SU-DHL-6 (cell line): ENCODE measurements around the gene PCK1.

ENCODE experiments used
- H2AFZ ChIP-seq: fragments of 200-600 bp; sonication (generic); 2 replicates; pipeline ENCODE4 v1.6.1; 2014; ENCODE audit warnings: low read depth, mild to moderate bottlenecking, moderate library complexity, mixed read lengths, antibody characterized with exemption, low read length; ENCODE audit not compliant: severe bottlenecking
- H3F3A ChIP-seq: fragments of 200-600 bp; shearing (Covaris generic); 2 replicates; pipeline ENCODE4 v1.6.0; 2016; ENCODE audit warnings: antibody characterized with exemption, mild to moderate bottlenecking; ENCODE audit not compliant: insufficient read depth
- H3K27ac ChIP-seq: fragments of 200-600 bp; sonication (generic); 2 replicates; pipeline ENCODE4 v1.5.1; 2016; ENCODE audit warnings: low read depth, mild to moderate bottlenecking, low read length, moderate library complexity, mixed read lengths
- H3K27me3 ChIP-seq: fragments of 200-600 bp; sonication (generic), shearing (Covaris generic); 2 replicates; pipeline ENCODE4 v1.6.0; 2014; ENCODE audit warnings: mild to moderate bottlenecking, low read length
- H3K36me3 ChIP-seq: fragments of 200-600 bp; sonication (generic); 2 replicates; pipeline ENCODE4 v1.6.1; 2014; ENCODE audit warnings: mild to moderate bottlenecking, low read length, mixed read lengths
- H3K4me2 ChIP-seq: fragments of 300-600, 200-600 bp; shearing (Covaris generic), sonication (generic); 2 replicates; pipeline ENCODE4 v1.6.0; 2014; ENCODE audit warnings: low read length, low read depth, mild to moderate bottlenecking; ENCODE audit not compliant: poor library complexity, severe bottlenecking
- H3K4me3 ChIP-seq: fragments of 200-600 bp; sonication (generic); 2 replicates; pipeline ENCODE4 v1.5.1; 2014; ENCODE audit warnings: antibody characterized with exemption, low read length, mild to moderate bottlenecking, mixed read lengths; ENCODE audit not compliant: insufficient read depth, poor library complexity, severe bottlenecking
- H3K79me2 ChIP-seq: fragments of 200-600 bp; sonication (generic); 2 replicates; pipeline ENCODE4 v1.6.1; 2014; ENCODE audit warnings: mild to moderate bottlenecking, low read length, moderate library complexity; ENCODE audit not compliant: insufficient read depth
- H3K9ac ChIP-seq: fragments of 200-600 bp; sonication (generic); 2 replicates; pipeline ENCODE4 v1.7.0; 2014; ENCODE audit warnings: mild to moderate bottlenecking, low read length
- H3K9me2 ChIP-seq: fragments of 200-600 bp; sonication (generic); replicated peaks from 2 replicates; pipeline ENCODE4 v1.6.1; 2014; ENCODE audit warnings: low read length; ENCODE audit not compliant: insufficient read depth
- H3K9me3 ChIP-seq: fragments of 200-600 bp; sonication (generic); 2 replicates; pipeline ENCODE4 v1.6.1; 2014; ENCODE audit warnings: low read length, mixed read lengths; ENCODE audit not compliant: insufficient read depth
- H4K20me1 ChIP-seq: fragments of 200-600 bp; sonication (generic); 2 replicates; pipeline ENCODE4 v1.6.1; 2014; ENCODE audit warnings: low read depth, mild to moderate bottlenecking, antibody characterized with exemption, low read length, moderate library complexity, mixed read lengths
- CTCF ChIP-seq: fragments of 200-600 bp; sonication (generic); IDR thresholded peaks from one replicate; pipeline ENCODE4 v1.5.1; 2017; ENCODE audit warnings: antibody characterized with exemption, mild to moderate bottlenecking, low read length, moderate library complexity; ENCODE audit not compliant: insufficient read depth, poor library complexity, severe bottlenecking
- EZH2phosphoT487 ChIP-seq: fragments of 200-600 bp; sonication (generic), shearing (Covaris generic); conservative IDR thresholded peaks from 2 replicates; pipeline ENCODE4 v1.6.1; 2018; ENCODE audit warnings: mild to moderate bottlenecking, antibody characterized with exemption, low read length, moderate library complexity, mixed read lengths

The PCK1 gene

DNA sequence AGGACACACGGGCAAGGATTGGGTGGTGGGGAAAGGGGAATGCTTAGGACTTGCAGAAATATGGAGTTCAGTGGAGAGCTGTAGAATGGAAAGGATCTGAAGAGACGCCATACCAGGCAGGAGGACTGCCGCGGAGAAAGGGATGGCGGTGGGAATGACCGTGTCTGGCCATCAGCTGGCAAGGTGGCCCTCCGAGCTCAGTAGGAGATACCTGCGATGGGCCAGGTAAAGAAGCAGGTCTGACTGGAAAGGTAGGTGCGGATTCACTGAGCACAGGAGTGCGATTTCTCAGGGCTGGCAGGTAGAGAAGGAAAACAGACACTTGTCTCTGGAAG lies 26.0 kb downstream of the PCK1 start:
- no peak overlapping the region for H3K4me2 ChIP-seq
- H3K4me3 ChIP-seq, result no peak overlapping the region
- TF ChIP-seq CTCF, result no peak
- TF ChIP-seq EZH2phosphoT487, result no peak
- no peak overlapping the region for H2AFZ ChIP-seq
- H4K20me1 ChIP-seq, result no peaks in the 10 kb centered on the region
- no peaks in the 10 kb centered on the region for H3K36me3 ChIP-seq
- H3K27ac ChIP-seq, result no peak overlapping the region
- H3K79me2 ChIP-seq, result no peaks in the 10 kb centered on the region
- H3K27me3 ChIP-seq, result no peaks in the 10 kb centered on the region
- H3K9ac ChIP-seq, result no peak overlapping the region
- H3K9me2 ChIP-seq, result no peaks in the 10 kb centered on the region
- H3F3A ChIP-seq, result no peaks in the 10 kb centered on the region
- 0 out of 2 replicates have a peak, but pooled peaks cover 6% of the 10 kb centered on the region for H3K9me3 ChIP-seq

DNA sequence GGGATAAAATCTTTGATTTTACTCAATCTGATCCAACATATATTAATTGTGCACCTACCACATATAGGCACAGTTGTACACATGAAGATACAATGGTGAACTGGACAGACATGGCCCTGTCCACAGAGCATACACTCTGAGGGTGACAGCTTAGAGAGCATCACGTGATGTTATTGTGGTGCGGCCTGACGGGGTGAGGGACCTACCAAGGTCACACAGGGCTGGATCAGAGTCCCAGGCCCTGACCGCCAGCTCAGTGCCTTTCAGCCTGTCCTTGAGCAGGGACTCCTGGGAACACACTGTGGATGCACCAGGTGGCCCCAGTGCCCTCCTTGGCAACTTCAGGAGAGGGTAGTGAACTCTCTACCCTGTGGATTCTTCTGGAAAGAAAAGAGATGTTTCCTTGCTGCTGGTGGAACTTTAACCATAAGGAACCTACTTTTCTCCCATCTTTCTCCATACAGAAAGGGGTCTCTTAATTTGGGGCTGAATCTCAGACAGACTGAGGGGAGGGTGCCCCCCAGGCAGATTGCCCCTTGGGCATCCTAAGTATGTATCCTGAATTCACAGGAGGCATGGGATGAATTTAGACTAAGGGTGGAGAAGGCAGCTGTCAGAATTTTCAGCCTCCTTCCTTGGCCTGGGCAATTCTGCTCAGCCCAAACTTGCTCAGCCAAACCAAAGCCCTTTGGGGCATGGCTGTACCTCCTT lies 26.5 kb downstream of the PCK1 start:
- no peak overlapping the region for H3K9ac ChIP-seq

DNA sequence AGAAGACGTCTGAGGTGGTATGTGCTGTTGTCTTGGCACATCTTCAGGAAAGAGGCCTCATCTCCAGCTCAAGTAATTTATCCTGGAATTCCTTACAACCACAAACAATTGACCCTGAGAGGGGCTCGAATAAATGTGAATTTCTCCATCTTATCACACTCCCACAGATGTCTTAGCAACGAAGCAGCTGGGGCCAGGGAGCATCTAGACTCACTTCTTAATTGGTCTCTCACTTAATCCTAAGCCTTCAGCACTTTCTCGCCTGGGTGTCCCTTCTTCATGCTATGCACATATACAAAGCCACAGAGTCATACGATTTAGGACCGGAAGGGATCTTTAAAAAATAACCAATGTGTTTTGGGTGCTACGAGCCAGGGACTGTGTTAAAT lies 27.1 kb downstream of the PCK1 start:
- Histone ChIP-seq H3K9ac (no peak overlapping the region), H3K36me3 (no peaks in the 10 kb centered on the region), H3K9me2 (no peaks in the 10 kb centered on the region), H2AFZ (no peak overlapping the region), H4K20me1 (no peaks in the 10 kb centered on the region), H3K79me2 (no peaks in the 10 kb centered on the region), H3K4me2 (no peak overlapping the region), H3K4me3 (no peak overlapping the region), H3K9me3 (0 out of 2 replicates have a peak, but pooled peaks cover 6% of the 10 kb centered on the region), H3K27ac (no peak overlapping the region), H3F3A (no peaks in the 10 kb centered on the region), H3K27me3 (no peaks in the 10 kb centered on the region)
- no peak for TF ChIP-seq CTCF
- TF ChIP-seq EZH2phosphoT487, result no peak

More for the DNA sequence above, 26.5 kb downstream of the PCK1 start:
- Histone ChIP-seq H3K4me3 (no peak overlapping the region), H3K27ac (no peak overlapping the region), H4K20me1 (no peaks in the 10 kb centered on the region), H3K27me3 (no peaks in the 10 kb centered on the region), H3K9me2 (no peaks in the 10 kb centered on the region), H3K36me3 (no peaks in the 10 kb centered on the region), H3K9me3 (0 out of 2 replicates have a peak, but pooled peaks cover 6% of the 10 kb centered on the region), H2AFZ (no peak overlapping the region), H3K4me2 (no peak overlapping the region), H3K79me2 (no peaks in the 10 kb centered on the region), H3F3A (no peaks in the 10 kb centered on the region)
- no peak for TF ChIP-seq CTCF
- TF ChIP-seq EZH2phosphoT487, result no peak
